ENCODE results near the gene ANKRD39.
"Not testable (repeated sequence)": the region's sequence is repeated elsewhere in the genome, so short reads cannot be mapped to it uniquely, and the experiment has no call there.

Gene ANKRD39, protein sequence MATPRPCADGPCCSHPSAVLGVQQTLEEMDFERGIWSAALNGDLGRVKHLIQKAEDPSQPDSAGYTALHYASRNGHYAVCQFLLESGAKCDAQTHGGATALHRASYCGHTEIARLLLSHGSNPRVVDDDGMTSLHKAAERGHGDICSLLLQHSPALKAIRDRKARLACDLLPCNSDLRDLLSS

GRCh38 chr2:96857667-96858372, at the start of gene ANKRD39:
Gene ANKRD39 (minus strand): TSS chr2:96858016. CDS start chr2:96857987, 29 bp downstream.
- DNase-seq = peak; percentile 29 to 98 (median 95)

DNA sequence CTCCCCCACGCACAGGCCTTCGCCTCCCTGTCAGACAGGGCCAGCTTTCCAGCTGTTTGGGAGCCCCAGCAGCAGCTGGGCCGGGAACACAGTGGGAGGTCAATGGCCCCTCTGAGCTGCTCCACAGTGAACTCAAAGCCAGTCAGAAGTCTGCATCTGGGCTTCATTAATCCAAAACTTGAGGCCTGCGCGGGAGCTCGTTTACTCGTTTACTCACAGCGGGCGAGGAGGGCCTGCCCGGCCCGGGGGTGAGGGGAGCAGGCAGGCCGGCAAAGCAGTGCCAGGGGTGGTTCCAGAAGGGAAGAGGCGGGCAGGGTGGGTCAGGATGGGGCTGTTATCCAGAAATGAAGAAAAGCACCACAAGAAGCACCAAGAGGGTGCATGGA, 48.9 kb upstream of the ANKRD39 start:
- peak in 3 of 51 donors; percentile 24 to 58 (median 25) for DNase-seq

DNA sequence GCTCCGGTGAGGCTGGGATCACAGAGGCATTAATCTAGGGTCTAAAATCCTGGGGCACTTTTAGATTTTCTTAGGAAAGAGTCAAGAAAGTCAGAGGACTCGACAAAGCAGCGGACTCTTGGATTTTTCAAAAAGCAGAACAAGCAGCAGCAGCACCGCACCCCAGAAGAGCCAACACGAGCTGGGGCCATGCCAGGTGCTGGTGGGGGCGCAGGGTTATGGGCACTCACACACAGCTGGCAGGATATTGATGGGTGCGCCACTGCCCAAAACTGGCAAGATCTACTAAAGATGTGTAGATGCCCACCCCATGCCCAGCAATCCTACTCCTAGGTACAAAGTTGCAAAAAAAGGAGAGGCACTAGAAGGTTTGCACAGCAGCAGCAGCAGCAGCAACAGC, 46.0 kb upstream of the ANKRD39 start:
- peak in 1 of 51 donors; percentile 19 for DNase-seq

- no peak for DNase-seq
These were observed 45.5 kb upstream of the ANKRD39 start for GRCh38 chr2:96903318-96903717.

- DNase-seq = no peak
These were observed 42.4 kb upstream of the ANKRD39 start for GRCh38 chr2:96900237-96900636.

DNA sequence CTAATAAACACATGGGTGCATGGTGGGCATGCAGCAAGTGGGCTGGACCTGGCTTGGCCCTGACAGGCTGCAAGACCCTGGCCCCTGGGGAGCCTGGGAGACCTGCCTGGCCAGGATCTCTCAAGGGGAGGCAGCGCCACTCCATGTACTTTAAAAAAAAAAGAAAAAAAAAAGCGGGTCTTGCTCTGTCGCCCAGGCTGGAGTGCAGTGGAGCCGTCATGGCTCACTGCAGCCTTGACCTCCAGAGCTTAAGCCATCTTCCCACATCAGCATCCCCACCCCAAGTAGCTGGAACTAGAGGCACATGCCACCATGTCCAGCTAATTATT, 41.6 kb upstream of the ANKRD39 start:
- no peak for DNase-seq

GRCh38 chr2:96898641-96899412, 41.0 kb upstream of the ANKRD39 start:
- DNase-seq = no peak

GRCh38 chr2:96898135-96898505, 40.3 kb upstream of the ANKRD39 start:
- no peak for DNase-seq

DNA sequence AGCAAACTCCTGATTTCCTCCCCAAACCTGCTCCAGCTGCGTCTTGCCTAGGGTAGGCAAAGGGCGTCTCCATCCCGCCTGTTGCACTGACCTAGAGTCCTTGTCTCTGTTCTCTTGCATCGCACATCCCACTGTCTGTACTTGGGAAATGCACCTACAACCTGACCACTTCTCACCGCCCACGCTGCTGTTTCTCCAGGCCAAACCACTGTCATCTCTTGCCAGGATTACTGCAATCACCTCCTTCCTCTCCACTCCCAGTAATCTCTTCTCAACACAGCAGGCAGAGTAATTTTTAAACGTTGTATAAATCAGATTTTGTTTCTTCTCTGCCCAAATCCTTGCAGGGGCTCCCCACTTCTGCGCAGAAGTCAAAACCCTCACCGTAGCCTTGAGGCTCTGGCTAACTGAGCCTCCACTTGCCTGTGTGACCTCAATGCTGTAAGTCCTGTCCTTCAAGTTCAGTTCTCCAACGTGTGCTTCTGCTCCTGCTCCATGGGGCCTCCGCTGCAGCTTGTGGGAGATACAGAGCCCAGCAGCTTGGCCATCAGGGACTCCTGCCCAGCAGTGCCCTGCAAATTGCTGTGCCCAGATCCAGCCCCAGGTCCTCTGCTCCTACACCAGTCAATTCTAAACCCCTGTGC, 39.8 kb upstream of the ANKRD39 start:
- no peak for DNase-seq

DNA sequence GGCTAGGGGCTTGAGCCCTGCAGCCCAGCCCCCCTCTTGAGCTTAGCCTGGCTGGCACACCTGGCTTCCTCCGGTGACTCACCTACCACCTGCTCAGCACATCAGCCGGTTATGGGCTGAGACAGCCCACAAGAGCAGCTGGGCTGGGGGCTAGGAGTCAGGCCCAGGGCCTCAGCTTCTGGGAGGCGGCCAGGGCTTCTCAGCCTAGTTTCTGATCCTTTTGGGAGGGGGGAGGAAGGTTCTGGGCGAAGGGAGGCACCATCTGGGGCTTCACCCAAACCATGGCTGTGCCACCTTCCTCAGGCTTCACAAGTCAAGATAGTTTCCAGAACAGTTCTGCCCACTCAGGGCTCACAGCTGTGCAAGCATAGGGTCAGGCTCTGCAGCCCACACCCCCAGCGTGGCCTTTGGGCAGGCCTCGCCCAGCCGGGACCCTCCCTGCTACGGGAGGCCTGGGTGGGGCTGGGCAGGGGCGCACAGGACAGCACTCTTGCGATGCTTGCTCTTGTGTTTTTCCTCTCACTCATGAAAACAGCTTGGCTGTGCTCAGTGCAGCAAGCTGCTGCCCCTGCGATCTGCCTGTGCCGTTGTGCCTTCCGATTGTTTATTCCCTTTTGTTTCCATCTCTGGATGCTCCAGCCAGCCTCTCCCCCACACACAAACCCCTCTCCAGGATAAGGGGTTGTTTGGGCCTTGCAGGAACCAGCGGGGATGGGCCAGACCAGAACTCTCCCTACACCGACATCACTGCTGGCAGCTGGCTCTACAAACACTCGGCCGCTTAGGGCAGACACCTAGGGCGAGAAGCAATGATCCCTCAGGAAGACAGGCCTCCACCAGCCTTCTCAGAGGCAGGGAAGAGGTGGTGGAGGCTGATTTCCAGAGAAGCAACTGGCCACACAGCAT, 38.2 kb upstream of the ANKRD39 start:
- DNase-seq = peak in 2 of 51 donors; percentile 14 to 57

DNA sequence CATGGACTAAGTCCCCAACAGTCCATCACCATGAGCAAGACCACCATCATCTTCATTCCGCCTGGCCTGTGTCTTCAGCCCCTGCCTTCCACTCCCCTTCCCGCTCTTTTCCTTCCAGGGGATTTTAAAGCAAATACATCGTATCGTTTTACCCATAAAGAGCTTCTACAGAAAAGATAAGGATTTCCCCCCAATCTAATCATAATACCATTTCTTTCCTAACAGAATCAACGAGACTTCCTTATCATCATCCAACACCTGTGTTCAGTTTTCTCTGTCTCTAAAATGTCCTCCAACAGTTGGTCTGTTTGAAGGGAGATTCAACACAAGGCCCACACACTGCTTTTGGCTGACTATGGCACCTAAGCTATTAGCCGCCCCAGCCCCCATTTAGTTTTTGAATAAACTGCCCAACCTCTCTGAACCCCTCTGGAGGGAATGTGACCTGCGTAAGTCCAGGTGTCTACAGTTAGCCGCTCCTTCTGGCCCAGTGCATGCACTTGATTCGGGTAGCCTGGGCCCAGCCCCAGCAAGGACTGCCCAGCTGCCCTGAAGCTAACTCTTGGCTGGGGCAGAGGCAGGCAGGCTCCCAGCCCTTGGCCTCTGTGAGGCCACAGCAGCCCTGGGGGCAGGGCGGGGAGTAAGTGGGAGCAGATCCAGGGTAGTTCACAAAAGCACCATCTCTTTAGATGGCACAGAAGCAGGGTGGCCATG, 37.4 kb upstream of the ANKRD39 start:
- peak in 18 of 51 donors; percentile 23 to 67 (median 40) for DNase-seq

DNA sequence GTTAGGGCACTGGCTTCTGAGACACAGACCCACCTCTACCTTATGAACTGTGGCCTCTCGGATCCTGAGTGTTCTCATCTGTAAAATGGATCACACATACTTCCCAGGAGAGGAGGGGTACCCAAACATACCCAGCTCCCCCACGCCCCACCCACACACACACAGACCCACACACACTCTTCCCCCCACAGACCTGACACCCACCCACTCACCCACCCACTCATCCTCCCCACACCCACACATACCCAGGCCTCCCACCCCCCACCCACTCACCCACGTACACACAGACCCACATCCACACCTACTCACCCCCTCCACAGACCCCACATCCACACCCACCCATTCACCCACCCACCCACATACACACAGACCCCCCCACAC, 36.3 kb upstream of the ANKRD39 start:
- DNase-seq = no peak

DNA sequence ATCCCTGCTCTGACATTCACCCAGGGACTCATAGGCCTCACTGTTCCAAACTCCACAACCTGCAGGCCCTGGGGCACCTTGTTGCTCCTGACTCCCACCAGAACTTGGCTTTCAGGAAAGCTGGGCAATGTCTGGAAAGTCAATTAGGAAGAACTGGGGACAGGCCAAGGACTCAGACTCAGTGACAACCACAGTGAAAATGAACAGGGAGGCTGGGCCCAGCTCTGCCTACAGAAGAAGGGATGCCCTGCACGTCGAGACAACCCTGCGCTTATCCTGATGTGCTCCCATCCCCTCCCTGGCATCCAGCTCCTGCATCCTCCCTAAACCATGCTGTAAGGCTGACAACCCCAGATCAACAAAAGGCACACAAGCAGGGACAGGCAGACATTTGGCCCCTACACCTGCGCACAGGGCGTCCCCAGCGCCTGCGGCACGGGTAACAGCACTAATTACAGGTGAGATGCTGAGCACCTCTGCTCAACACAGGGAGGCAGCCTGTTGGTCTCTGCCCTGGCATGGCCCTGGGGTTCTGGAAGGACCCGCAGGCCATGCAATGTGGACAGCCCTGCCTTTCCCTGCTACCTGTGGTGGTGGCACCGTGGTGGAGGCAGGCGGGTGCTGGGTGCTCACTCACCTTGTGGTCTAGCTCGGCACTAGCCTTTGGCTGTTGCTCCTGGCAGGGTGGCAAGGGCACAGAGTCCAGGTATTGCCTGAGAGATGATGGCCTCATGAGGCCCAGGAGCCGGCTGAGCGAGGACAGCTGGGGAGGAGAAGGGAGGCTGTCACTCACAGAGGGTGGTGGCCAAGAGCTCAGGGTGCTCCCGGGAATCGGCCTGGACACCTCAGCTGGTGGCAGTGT, 35.7 kb upstream of the ANKRD39 start:
- DNase-seq = peak in 5 of 51 donors; percentile 16 to 39 (median 22)

DNA sequence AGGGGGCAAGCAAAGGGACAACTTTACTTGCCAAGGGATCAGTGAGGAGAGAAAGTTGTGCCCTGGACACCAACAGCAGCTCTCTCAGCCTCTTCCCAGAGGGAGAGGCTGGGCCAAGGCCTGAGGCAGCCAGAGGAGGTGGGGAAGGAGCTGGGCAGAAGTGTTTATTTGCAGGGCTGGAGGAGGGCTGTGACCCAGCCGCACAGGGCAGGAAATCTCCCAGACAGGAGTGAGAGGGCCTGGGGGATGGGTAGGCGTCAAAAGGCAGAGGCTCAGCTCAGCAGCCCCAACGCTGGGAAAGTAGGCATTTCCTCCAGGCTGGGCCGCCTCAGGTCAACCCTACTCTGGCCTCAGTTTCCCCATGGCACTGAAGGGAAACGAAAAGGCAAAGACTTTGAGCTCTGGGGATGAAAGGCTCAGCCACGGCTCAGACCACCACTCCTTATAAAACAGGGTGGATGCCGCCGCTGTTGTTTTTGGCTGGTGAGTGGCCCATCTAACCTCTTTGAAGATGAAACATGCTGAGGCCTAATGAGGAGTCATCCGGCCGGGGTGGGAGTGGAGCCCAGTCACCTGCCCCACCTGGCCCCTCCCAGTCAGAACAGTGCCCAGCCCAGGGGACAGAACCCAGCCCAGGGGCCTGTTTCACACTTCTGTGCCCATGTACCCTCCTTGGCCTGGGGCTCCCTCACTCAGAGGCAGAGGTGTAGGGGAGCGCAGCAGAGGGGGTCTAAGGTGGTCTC, 33.9 kb upstream of the ANKRD39 start:
- peak in 12 of 51 donors; percentile 24 to 64 (median 43) for DNase-seq

DNA sequence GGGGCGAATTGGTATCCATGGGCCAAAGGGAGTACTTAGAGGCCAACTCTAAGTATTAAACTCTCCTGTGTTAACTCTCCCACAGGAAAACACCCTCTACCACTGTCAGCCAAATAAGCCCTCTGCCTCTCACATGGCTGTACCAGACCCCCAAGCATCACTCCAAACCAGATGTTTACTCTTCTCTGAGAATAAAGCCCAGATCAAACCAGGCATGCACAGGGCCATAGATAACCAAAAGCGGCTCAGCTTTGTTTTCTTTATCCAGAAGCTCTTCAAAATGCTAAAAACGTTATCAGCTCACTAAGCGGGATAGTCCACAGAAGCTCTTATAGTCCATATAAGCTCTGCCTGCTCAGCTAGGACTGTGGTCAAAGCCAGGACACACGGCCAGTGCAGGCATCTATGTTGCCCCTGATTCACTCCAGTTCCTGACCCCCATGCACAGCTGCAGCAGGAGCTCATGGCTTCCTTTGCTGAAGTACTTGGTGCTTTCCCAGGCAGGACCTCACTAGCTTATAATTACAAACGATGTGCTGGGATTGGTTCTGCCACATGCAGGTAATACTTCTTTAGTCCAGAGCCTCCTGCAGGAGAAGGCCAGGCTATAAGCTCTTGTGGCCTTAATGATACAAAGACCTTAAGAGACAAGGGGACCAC, 33.0 kb upstream of the ANKRD39 start:
- no peak for DNase-seq

DNA sequence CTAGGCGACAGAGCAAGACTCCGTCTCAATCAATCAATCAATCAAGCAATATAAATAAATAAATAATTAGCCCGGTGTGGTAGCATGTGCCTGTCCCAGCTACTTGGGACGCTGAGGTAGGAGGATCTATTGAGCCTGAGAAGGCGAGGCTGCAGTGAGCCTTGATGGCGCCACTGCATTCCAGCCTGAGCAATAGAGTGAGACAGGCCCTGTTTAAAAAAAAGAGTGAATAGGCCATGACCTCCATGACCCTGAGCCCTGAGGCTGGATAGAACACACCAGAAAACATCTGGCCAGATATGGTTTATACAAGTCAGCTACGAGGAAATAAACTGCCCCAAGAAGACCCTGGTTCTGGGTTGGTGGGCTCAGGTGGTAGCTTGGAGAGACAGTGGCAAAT, 32.4 kb upstream of the ANKRD39 start:
- no peak for DNase-seq

- DNase-seq = not testable (repeated sequence)
These were observed 31.7 kb upstream of the ANKRD39 start for GRCh38 chr2:96889502-96889901.

Measured in hypothalamus (tissue), 51 donors.